ENCODE results near the gene STATH. TPM values are rescaled to one million over a fixed set of nuclear protein-coding genes. Genes with fewer than 3 reads are reported as not detected.

STATH gene
- total RNA-seq, 1 experiment from 2014 or later: not detected

Other genes starting within 250 kb of the STATH start
- gene SULT1B1, start 235.3 kb upstream of the STATH start, total RNA-seq (2014; rRNA removed; shearing (Covaris generic)): not detected in 2 replicates
- not detected in 2 replicates for gene SULT1E1, start 135.8 kb upstream of the STATH start, total RNA-seq (2014; rRNA removed; shearing (Covaris generic))
- gene CSN1S1, start 64.9 kb upstream of the STATH start, total RNA-seq (2014; rRNA removed; shearing (Covaris generic)): not detected in 2 replicates
- gene CSN2, start 30.2 kb upstream of the STATH start, total RNA-seq (2014; rRNA removed; shearing (Covaris generic)): not detected in 2 replicates
- gene HTN3, start 32.5 kb downstream of the STATH start, total RNA-seq (2014; rRNA removed; shearing (Covaris generic)): not detected in 2 replicates
- not detected in 2 replicates for gene HTN1, start 54.5 kb downstream of the STATH start, total RNA-seq (2014; rRNA removed; shearing (Covaris generic))
- not detected in 2 replicates for gene PRR27, start 158.3 kb downstream of the STATH start, total RNA-seq (2014; rRNA removed; shearing (Covaris generic))
- not detected in 2 replicates for gene ODAM, start 199.8 kb downstream of the STATH start, total RNA-seq (2014; rRNA removed; shearing (Covaris generic))
- not detected in 2 replicates for gene FDCSP, start 230.2 kb downstream of the STATH start, total RNA-seq (2014; rRNA removed; shearing (Covaris generic))
- gene CSN3, start 246.6 kb downstream of the STATH start, total RNA-seq (2014; rRNA removed; shearing (Covaris generic)): not detected in 2 replicates

Data from HT-29 (cell line).